Stomach smooth muscle (tissue), 2 donors: ENCODE results near the gene CHRM4.
A peak's percentile ranks its signal among the peaks of the same experiment; 100 is the strongest.

Experiments
- H3K27ac ChIP-seq: one replicate; pipeline ENCODE4 v1.7.0; 2013; ENCODE audit warnings: mild to moderate bottlenecking, low read length, inconsistent platforms
- H3K27me3 ChIP-seq, 2 donors: one replicate each; pipeline ENCODE4 v1.7.0; 2013; ENCODE audit warnings: low read length in 2 of 2; ENCODE audit not compliant: insufficient read depth in 2 of 2, control insufficient read depth in 1 of 2
- H3K36me3 ChIP-seq, 2 donors: one replicate each; pipeline ENCODE4 v1.7.0; 2013; ENCODE audit warnings: low read length in 2 of 2; ENCODE audit not compliant: control insufficient read depth in 2 of 2, insufficient read depth in 2 of 2
- H3K4me1 ChIP-seq: one replicate; pipeline ENCODE4 v1.7.0; 2013; ENCODE audit warnings: low read length; ENCODE audit not compliant: control insufficient read depth, insufficient read depth
- H3K4me3 ChIP-seq, 2 donors: one replicate each; pipeline ENCODE4 v1.7.0; 2013; ENCODE audit warnings: low read length in 2 of 2
- H3K9ac ChIP-seq, 2 donors: one replicate each; pipeline ENCODE4 v1.7.0; 2013; ENCODE audit warnings: low read length in 2 of 2, mild to moderate bottlenecking in 1 of 2
- H3K9me3 ChIP-seq, 2 donors: one replicate each; pipeline ENCODE4 v1.7.0; 2013; ENCODE audit warnings: low read length in 2 of 2; ENCODE audit not compliant: control insufficient read depth in 2 of 2
- donor health status: healthy.
- donor health status: Pancreatic carcinoma.

The CHRM4 gene

DNA sequence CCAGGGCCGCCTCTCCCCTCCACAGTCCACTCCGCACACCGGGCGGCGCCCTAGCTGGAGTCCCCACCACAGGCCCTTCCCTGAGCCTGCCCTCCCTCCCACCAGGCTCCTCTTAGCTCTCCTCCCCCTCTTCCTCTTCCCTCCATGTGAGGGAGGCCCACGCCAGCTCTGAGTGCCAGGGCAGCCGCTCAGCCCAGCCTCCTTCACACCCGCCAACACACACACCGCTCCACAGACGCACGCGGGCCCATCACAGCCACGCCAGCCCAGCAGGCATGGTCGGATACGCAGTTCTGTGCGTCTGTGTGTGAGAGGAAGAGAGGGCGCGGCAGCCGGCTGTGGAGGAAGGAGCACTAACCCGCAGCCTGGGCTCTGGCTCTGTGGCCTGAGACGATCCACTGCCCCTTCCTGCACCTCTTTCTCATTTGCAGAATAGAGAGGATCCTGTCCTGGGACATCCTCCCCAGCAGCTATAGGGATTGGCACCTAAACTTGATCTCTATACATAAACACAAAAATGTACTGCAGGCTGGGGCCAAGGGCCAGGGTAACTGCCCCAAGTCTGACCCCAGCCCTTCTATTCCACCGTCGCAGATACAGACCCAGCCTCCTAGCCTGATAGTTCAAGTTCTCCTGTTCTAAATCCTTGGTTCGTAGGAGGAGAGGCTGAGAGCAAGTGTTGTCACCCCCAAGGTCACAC is 3.5 kb downstream of the CHRM4 start:
- H3K27me3 ChIP-seq = peaks cover 40 to 80% of the 10 kb centered on the region in 2 donors
- H3K4me1 ChIP-seq = peaks cover 33% of the 10 kb centered on the region
- no peaks in the 10 kb centered on the region for H3K9me3 ChIP-seq
- no peak overlapping the region for H3K9ac ChIP-seq
- H3K27ac ChIP-seq = no peak overlapping the region
- H3K4me3 ChIP-seq = no peak overlapping the region
- no peaks in the 10 kb centered on the region for H3K36me3 ChIP-seq

GRCh38 chr11:46387456-46387855 is 4.1 kb downstream of the CHRM4 start:
- no peak overlapping the region for H3K27ac ChIP-seq
- H3K4me3 ChIP-seq = no peak overlapping the region
- H3K27me3 ChIP-seq = peaks cover 40 to 85% of the 10 kb centered on the region in 2 donors
- no peaks in the 10 kb centered on the region for H3K36me3 ChIP-seq
- peaks cover 30% of the 10 kb centered on the region for H3K4me1 ChIP-seq
- H3K9ac ChIP-seq = no peak overlapping the region
- H3K9me3 ChIP-seq = no peaks in the 10 kb centered on the region

DNA sequence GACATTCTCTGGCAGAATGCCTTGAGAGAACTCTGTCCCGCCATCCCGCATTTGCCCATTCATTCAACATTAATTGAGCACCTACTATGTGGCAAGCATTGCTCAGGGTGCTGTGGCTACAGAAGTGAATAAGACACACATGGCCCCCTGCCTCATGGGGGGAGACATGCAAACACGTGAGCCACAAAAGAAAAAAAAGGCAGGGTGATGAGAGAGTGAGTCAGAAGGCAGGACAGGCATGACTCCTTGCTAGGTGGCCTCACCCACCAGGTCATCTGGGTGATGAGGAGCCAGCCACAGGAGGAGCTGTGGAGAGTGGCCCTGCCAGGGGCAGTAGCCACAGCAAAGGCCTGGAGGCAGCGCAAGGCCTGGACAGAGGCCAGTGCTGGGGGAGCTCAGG is 4.9 kb downstream of the CHRM4 start:
- Histone ChIP-seq H3K9me3 (no peaks in the 10 kb centered on the region), H3K27me3 (peaks cover 40 to 84% of the 10 kb centered on the region in 2 donors), H3K36me3 (no peaks in the 10 kb centered on the region), H3K4me1 (peaks cover 30% of the 10 kb centered on the region), H3K27ac (no peak overlapping the region), H3K9ac (no peak overlapping the region), H3K4me3 (no peak overlapping the region)

GRCh38 chr11:46386005-46386578 is 5.5 kb downstream of the CHRM4 start:
- peaks cover 40 to 80% of the 10 kb centered on the region in 2 donors for H3K27me3 ChIP-seq
- H3K4me1 ChIP-seq = peaks cover 31% of the 10 kb centered on the region
- H3K9me3 ChIP-seq = no peaks in the 10 kb centered on the region
- H3K9ac ChIP-seq = no peak overlapping the region
- no peak overlapping the region for H3K27ac ChIP-seq
- H3K4me3 ChIP-seq = no peak overlapping the region
- no peaks in the 10 kb centered on the region for H3K36me3 ChIP-seq

DNA sequence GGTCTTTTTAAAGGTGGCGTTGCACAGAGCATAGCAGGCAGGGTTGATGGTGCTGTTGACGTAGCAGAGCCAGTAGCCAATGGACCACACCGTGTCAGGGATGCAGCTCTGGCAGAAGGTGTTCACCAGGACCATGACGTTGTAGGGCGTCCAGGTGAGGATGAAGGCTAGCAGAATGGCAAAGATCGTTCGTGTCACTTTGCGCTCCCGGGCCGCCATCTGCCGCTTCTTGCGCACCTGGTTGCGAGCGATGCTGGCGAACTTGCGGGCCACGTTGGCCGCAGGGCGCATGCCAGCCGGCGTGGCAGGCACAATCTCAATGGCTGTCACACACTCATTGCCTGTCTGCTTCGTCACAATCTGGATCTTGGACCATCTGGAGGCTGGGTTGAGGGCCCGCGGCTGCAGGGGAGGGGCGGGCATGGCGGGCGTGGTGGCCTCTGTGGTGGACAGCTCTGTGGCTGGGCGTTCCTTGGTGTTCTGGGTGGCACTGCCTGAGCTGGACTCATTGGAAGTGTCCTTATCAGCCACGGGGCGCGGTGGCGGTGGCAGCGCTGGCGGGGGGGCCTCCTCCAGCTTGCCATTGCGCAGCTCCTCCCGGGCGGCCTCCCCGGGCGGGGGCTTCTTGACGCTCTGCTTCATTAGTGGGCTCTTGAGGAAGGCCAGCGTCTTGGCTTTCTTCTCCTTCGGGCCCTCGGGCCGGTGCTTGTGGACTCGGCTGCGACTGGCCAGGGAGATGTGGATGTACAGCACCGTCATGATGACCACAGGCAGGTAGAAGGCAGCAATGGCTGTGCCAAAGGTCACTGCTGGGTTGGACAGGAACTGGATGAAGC is 6.2 kb downstream of the CHRM4 start:
- peaks cover 35 to 73% of the 10 kb centered on the region in 2 donors for H3K27me3 ChIP-seq
- H3K4me1 ChIP-seq = peaks cover 35% of the 10 kb centered on the region

GRCh38 chr11:46383974-46384701 is 7.4 kb downstream of the CHRM4 start:
- peaks cover 26 to 60% of the 10 kb centered on the region in 2 donors for H3K27me3 ChIP-seq
- no peak overlapping the region for H3K4me3 ChIP-seq
- H3K9ac ChIP-seq = no peak overlapping the region
- no peak overlapping the region for H3K27ac ChIP-seq
- no peaks in the 10 kb centered on the region for H3K9me3 ChIP-seq
- peaks cover 29% of the 10 kb centered on the region for H3K4me1 ChIP-seq
- no peaks in the 10 kb centered on the region for H3K36me3 ChIP-seq

More for the DNA sequence above, 6.2 kb downstream of the CHRM4 start:
- no peak overlapping the region for H3K9ac ChIP-seq
- no peak overlapping the region for H3K27ac ChIP-seq
- H3K9me3 ChIP-seq = no peaks in the 10 kb centered on the region
- H3K4me3 ChIP-seq = no peak overlapping the region
- no peaks in the 10 kb centered on the region for H3K36me3 ChIP-seq

DNA sequence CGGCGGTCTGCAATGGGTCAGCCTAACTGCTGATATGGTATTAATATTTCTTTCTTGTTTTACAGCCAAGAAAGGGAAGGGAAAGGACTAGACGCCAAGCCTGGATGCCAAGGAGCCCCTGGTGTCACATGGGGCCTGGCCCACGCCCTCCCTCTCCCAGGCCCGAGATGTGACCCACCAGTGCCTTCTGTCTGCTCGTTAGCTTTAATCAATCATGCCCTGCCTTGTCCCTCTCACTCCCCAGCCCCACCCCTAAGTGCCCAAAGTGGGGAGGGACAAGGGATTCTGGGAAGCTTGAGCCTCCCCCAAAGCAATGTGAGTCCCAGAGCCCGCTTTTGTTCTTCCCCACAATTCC is 8.2 kb downstream of the CHRM4 start:
- H3K36me3 ChIP-seq = no peaks in the 10 kb centered on the region
- peaks cover 21 to 53% of the 10 kb centered on the region in 2 donors for H3K27me3 ChIP-seq
- no peak overlapping the region for H3K9ac ChIP-seq

GRCh38 chr11:46382646-46383403 is 8.8 kb downstream of the CHRM4 start:
- H3K9ac ChIP-seq = peak overlapping the region in 1 of 2 donors; percentile 5
- peak overlapping the region; percentile 59 to 72 for H3K4me3 ChIP-seq
- no peak overlapping the region for H3K27ac ChIP-seq
- peaks cover 16 to 48% of the 10 kb centered on the region in 2 donors for H3K27me3 ChIP-seq
- peaks cover 24% of the 10 kb centered on the region for H3K4me1 ChIP-seq
- no peaks in the 10 kb centered on the region for H3K36me3 ChIP-seq
- no peaks in the 10 kb centered on the region for H3K9me3 ChIP-seq

More for the DNA sequence above, 8.2 kb downstream of the CHRM4 start:
- Histone ChIP-seq H3K9me3 (no peaks in the 10 kb centered on the region), H3K4me3 (no peak overlapping the region), H3K27ac (no peak overlapping the region), H3K4me1 (peaks cover 27% of the 10 kb centered on the region)

GRCh38 chr11:46381819-46382645 is 9.5 kb downstream of the CHRM4 start:
- Histone ChIP-seq H3K4me3 (peak overlapping the region; percentile 59 to 72), H3K9ac (peak overlapping the region in 1 of 2 donors; percentile 21), H3K27ac (no peak overlapping the region), H3K27me3 (peaks cover 12 to 40% of the 10 kb centered on the region in 2 donors), H3K36me3 (no peaks in the 10 kb centered on the region), H3K9me3 (no peaks in the 10 kb centered on the region), H3K4me1 (peaks cover 24% of the 10 kb centered on the region)
